ENCODE measurements around the gene SMIM10. TPM values are rescaled to one million over a fixed set of nuclear protein-coding genes. Genes with fewer than 3 reads are reported as not detected.
"Not testable (repeated sequence)": the region's sequence is repeated elsewhere in the genome, so short reads cannot be mapped to it uniquely, and the experiment has no call there.

The SMIM10 gene
- total RNA-seq, 1 donor from 2014 or later, result 14.2 TPM

DNA sequence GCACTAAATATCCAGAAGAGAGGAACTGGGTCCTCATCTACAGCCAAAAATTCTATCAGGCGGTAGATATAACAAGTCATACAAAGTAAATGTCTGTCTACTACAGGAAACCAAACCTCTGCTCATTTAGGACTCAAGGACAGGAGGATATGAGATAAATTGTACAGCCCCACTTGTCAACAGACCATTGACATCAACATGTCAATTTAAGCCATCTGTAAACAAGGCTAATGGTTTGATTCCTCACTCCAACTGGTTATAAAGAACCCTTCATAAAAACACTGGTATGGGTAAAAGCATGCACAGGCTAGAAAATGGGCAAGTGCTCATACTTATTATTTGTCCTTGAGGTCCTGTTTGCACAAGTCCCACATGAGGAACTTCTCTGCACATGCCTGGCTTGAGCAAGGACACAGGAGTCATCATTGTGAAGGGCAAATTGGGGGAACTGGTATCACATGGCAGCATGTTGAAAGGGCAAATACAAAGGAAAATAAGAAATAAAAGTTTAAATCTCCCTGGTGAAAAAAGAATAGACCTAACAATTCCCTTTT, 18.3 kb downstream of the SMIM10 start:
- intact Hi-C loops (cut with DNase I), result no loop called here
- no peak for DNase-seq (ENCODE audit: low spot score)
- ATAC-seq, result no peak

DNA sequence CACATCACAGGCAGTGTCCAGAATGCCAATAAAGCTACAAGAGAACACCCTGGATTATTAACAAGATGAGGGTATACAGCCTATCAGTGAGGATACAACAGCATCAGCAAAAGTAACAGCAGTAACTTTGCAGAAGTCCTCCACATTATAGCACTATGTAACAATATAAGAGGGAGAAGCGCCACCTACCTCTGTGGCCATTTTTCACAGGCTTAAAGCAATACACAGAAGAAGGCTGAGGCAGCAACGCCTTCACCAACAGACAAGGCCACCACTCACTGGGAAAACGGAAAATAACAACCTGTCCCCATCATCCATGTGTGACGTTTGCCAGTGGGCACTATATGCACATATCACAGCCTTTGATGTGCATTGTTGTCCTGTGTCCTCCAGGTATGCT, 19.0 kb downstream of the SMIM10 start:
- ATAC-seq (no peak), DNase-seq (ENCODE audit: low spot score) (no peak)
- intact Hi-C loops (cut with DNase I), result no loop called here

DNA sequence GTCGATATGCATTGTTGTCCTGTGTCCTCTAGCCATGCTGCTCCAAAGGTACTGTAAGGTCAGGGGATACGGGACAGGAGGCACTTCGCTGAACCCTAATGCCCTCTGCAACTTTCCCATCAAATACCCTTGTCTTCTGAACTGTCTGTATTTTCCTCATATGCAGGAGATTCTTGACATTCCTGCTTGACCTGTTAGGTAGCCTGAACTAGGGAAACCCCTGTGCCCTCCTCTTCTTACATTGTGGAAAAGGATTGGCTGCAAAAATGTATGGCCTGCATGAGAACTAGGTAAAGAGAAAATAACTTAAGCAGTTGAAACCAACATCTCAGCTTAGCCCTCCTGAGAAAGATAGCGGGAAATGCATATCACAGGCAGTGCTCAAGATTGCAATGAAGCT, 20.1 kb downstream of the SMIM10 start:
- intact Hi-C loops (cut with DNase I), result no loop called here
- ATAC-seq, result no peak
- no peak for DNase-seq (ENCODE audit: low spot score)

DNA sequence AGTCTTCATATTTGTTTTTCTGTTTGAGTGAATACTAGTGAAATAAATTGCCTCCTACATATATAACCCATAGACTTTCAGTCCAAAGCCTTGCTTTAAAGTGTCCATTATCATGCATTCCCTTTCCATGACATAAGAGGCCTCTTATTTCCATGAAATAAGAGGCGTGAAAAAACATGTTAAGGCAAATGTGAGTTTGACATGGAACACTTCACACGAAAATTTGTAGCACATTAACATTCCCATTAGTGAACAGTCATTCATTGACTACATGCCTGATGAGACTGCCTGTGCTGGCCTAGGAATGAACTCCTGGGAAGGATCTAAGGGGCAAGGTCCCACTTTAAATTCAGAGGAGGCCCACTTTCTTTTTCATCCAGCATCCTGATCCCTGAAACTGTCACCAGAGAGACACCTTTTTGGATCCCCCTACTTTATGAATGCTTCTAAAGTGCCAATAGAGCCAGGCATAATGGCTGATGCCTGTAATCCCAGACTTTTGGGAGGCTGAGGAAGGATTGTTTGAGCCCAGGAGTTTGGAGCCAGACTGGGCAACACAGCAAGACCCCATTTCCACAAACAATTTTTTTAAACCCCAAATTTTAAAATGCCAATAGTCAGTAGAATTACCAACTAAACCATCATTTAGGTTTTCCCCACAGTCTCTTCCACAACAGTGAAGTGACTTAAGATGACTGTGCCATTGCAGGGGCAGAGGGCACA, 24.9 kb downstream of the SMIM10 start:
- DNase-seq (ENCODE audit: low spot score), result no peak

DNA sequence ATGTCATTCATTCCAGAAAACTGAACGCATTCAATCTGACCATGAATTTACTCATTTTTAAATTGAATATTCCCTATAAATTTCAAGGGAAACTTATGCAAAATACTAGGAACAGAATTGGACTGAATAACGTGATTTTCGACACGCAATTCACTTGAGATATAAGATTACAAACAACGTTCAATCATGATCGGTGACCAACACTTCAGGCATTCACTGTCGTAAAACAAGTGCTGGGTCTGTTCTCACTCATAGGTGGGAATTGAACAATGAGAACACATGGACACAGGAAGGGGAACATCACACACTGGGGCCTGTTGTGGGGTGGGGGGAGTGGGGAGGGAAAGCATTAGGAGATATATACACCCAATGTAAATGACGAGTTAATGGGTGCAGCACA, 29.1 kb downstream of the SMIM10 start:
- DNase-seq (ENCODE audit: low spot score); intact Hi-C loops (cut with DNase I); ATAC-seq: not testable (repeated sequence)

More for the DNA sequence above, 24.9 kb downstream of the SMIM10 start:
- ATAC-seq, result no peak
- intact Hi-C loops (cut with DNase I), result no loop called here

DNA sequence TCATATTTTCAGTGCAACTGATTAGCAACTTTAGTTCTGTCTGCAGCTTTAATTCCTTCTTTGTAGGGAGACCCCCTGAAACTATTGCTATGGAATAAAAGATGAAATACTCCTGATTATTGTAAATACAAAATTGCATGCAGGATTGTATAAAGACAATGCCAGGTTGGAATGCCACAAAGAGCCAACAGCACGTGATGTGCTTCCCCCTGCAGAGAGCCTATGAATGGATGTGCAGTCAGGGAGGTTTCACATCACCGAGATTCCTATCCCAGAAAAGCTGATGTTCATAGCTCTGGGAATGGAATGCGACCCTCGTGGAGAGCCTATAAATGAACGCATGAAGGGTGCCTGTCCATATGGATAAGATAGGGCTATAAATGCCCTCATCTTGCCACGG, 33.0 kb downstream of the SMIM10 start:
- intact Hi-C loops (cut with DNase I); DNase-seq (ENCODE audit: low spot score); ATAC-seq: not testable (repeated sequence)

DNA sequence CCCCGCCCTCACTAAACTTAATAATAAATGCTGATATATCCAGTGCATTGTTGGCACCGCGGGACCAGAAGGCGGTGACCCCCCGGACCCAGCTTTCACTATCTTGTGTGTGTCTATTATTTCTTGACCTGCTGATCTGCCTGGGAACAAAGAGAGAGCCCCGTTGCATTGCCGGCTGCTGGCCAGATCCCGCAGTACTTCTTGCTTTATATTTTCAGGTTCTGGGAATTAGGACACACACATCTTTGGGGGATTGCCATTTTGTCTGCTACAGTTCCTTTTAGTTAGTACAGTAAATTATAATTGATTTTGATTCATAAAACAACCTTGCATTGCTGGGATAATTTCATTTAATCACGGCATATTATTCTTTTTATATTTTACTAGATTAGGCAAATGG, 33.7 kb downstream of the SMIM10 start:
- intact Hi-C loops (cut with DNase I), result no loop called here
- no peak for DNase-seq (ENCODE audit: low spot score)
- ATAC-seq, result no peak

DNA sequence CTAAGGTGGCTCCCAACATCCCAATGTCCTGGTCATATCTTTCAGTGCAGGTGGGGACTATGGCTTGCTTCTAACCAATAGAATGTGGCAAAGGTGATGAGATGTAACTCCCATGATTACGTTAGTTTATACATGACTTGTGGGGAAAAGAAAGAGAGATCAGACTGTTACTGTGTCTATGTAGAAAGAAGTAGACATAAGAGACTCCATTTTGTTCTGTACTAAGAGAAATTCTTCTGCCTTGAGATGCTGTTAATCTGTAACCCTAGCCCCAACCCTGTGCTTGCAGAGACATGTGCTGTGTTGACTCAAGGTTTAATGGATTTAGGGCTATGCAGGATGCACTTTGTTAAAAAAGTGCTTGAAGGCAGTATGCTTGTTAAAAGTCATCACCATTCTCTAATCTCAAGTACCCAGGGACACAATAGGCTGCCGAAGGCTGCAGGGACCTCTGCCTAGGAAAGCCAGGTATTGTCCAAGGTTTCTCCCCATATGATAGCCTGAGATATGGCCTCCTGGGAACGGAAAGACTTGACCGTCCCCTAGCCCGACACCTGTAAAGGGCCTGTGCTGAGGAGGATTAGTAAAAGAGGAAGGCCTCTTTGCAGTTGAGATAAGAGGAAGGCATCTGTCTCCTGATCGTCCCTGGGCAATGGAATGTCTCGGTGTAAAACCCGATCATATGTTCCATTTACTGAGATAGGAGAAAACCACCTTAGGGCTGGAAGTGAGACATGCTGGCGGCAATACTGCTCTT, 39.6 kb downstream of the SMIM10 start:
- DNase-seq (ENCODE audit: low spot score); ATAC-seq; intact Hi-C loops (cut with DNase I): not testable (repeated sequence)

DNA sequence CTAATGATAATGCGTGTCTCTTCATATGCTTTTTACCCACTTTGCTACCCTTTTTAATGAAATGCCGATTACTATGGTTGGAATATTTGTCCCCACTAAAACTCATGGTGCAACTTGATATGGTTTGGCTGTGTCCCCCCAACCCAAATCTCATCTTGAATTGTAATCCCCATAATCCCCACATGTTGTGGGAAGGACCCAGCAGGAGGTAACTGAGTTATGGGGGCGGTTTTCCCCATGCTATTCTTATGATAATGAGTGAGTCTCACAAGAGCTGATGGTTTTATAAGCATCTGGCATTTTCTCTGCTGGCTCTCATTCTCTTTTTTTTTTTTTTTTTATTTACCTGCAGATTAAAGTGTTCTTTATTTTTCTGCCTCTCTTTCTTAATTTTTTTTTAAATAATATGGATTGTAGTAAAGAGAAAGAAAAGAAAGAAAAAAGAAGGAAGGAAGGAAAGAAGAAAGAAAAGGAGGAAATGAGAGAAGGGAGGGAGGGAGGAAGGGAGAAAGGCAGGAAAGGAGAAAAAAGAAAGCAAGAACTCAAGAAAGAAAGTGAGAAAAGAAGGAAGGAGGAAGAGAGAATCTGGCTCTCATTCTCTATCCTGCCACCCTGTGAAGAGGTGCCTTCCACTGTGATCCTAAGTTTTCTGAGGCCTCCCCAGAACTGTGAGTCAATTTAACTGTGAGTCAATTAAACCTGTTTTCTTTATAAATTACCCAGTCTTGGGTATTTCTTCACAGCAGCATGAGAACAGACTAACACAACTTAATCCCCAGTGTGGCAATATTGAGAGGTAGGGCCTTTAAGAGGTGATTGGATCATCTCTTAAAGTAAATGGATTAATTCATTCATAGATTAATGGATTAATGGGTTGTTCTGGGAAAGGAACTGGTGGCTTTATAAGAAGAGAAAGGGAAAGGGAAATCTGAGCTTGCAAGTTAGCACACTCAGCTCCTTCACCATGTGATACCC, 50.6 kb downstream of the SMIM10 start:
- ATAC-seq; intact Hi-C loops (cut with DNase I); DNase-seq (ENCODE audit: low spot score): not testable (repeated sequence)

Other genes starting within 250 kb of the SMIM10 start
- 22.1 TPM for gene PABIR2, start 193.8 kb upstream of the SMIM10 start, total RNA-seq
- 11.0 TPM for gene MOSPD1, start 75.7 kb upstream of the SMIM10 start, total RNA-seq
- gene RTL8B, start 31.6 kb downstream of the SMIM10 start, total RNA-seq, result 14.8 TPM
- 133 TPM for gene RTL8C, start 41.4 kb downstream of the SMIM10 start, total RNA-seq
- gene RTL8A, start 61.1 kb downstream of the SMIM10 start, total RNA-seq, result 44.2 TPM
- 4.8 TPM for gene SMIM10L2B, start 107.7 kb downstream of the SMIM10 start, total RNA-seq
- not detected for gene ETDB, start 129.5 kb downstream of the SMIM10 start, total RNA-seq
- not detected for gene CT55, start 180.4 kb downstream of the SMIM10 start, total RNA-seq